WERI-Rb-1 (cell line): Measurements from ENCODE around the gene TNFRSF19.
A peak's percentile ranks its signal among the peaks of the same experiment; 100 is the strongest.

ENCODE experiments used
- DNase-seq: peaks from one replicate; pipeline ENCODE4 v3.0.0-alpha.2; 2020
- H3K27ac ChIP-seq: fragments of 250-450 bp; sonication (Bioruptor Pico); 2 replicates; pipeline ENCODE4 v1.5.1; 2020; ENCODE audit warnings: mild to moderate bottlenecking, moderate library complexity
- H3K27me3 ChIP-seq: fragments of 250-450 bp; sonication (Bioruptor Pico); 2 replicates; pipeline ENCODE4 v1.5.1; 2021; ENCODE audit warnings: mild to moderate bottlenecking, low read depth, moderate library complexity; ENCODE audit not compliant: insufficient read depth, severe bottlenecking
- H3K36me3 ChIP-seq: fragments of 250-450 bp; sonication (Bioruptor Pico); 2 replicates; pipeline ENCODE4 v1.5.1; 2020; ENCODE audit warnings: mild to moderate bottlenecking, moderate library complexity
- H3K4me3 ChIP-seq: 2 replicates; pipeline ENCODE4 v1.5.1; 2011; ENCODE audit warnings: low read depth, mild to moderate bottlenecking, control low read depth, low read length
- H3K9me3 ChIP-seq: fragments of 250-450 bp; sonication (Bioruptor Pico); 2 replicates; pipeline ENCODE4 v1.5.1; 2021; ENCODE audit warnings: mild to moderate bottlenecking, moderate library complexity; ENCODE audit not compliant: severe bottlenecking
- TF ChIP-seq, protein P1 (sequence below): IDR thresholded peaks from 2 replicates; pipeline ENCODE4 v1.5.1; 2011; ENCODE audit warnings: low read depth, mild to moderate bottlenecking, control low read depth, inconsistent platforms, low read length

The TNFRSF19 gene

DNA sequence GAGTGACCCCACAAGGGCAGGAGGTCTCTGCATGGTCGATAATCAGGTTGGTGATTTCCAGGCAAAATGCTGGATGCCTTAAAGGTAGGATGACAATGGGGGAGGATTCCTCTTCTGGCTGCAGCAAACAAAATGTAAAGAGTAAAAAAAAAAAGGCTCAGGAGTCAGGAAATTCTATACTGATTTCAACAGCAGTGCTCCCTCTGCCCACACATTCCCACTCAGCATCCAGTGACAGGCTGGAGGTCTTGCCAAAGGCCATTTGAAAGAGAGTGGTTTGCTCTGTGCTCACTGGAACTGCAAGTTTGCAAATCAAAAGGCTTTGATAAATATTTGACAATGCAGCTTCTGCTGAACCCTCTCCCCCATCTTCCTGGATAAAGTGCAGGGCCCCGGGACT lies 135.4 kb downstream of the TNFRSF19 start:
- Histone ChIP-seq H3K27me3 (no peaks in the 10 kb centered on the region), H3K36me3 (no peaks in the 10 kb centered on the region), H3K4me3 (no peak overlapping the region), H3K9me3 (no peaks in the 10 kb centered on the region), H3K27ac (no peak overlapping the region)
- no peak for DNase-seq
- TF ChIP-seq, protein P1, sequence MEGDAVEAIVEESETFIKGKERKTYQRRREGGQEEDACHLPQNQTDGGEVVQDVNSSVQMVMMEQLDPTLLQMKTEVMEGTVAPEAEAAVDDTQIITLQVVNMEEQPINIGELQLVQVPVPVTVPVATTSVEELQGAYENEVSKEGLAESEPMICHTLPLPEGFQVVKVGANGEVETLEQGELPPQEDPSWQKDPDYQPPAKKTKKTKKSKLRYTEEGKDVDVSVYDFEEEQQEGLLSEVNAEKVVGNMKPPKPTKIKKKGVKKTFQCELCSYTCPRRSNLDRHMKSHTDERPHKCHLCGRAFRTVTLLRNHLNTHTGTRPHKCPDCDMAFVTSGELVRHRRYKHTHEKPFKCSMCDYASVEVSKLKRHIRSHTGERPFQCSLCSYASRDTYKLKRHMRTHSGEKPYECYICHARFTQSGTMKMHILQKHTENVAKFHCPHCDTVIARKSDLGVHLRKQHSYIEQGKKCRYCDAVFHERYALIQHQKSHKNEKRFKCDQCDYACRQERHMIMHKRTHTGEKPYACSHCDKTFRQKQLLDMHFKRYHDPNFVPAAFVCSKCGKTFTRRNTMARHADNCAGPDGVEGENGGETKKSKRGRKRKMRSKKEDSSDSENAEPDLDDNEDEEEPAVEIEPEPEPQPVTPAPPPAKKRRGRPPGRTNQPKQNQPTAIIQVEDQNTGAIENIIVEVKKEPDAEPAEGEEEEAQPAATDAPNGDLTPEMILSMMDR, result no peak

- TF ChIP-seq, protein P1, result peak; percentile 52; the same call in 1 of the 2 replicates
- Histone ChIP-seq H3K9me3 (peaks cover 3% of the 10 kb centered on the region), H3K4me3 (no peak overlapping the region), H3K27ac (no peak overlapping the region), H3K27me3 (no peaks in the 10 kb centered on the region), H3K36me3 (no peaks in the 10 kb centered on the region)
- DNase-seq, result peak; percentile 50
Observed at GRCh38 chr13:23707674-23708073, 137.5 kb downstream of the TNFRSF19 start.

DNA sequence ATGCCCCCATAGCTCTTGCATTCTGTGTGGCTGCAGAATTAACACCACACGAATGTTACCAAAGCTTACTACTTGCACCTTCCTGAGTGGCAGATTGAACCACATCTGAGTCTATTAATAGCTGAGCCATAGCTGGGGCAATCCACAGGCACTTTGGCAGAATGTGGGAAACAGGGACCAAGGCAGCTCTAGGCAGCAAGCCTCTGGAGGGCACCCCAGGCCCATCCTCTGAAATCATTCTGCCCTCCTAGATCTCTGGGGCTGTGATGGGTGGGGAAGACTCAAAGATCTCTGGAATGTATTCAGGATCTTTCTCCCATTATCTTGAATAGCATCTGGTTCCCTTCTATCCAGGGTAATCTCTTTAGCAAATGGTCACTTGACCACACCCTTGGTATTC lies 139.3 kb downstream of the TNFRSF19 start:
- Histone ChIP-seq H3K9me3 (peaks cover 3% of the 10 kb centered on the region), H3K36me3 (no peaks in the 10 kb centered on the region), H3K27me3 (no peaks in the 10 kb centered on the region), H3K4me3 (no peak overlapping the region), H3K27ac (no peak overlapping the region)
- TF ChIP-seq, protein P1, result peak; percentile 37; the same call in 1 of the 2 replicates
- DNase-seq, result no peak

DNA sequence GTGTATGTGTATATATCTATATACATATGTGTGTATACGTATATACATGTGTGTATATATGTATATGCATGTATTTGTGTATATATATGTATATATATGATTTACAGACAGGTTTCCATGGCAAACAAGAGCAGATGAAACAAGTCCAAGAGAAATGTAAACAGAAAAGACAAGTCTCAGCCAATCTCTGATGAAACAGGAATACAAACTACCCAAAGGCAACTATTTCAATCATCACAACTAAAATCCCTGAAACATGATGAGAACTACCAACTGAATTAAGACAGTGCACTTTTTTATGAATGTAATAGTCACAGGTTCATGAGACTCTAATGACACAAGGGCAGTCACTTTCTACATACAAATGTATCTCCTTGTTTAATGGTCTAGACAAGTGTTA lies 140.2 kb downstream of the TNFRSF19 start:
- H3K4me3 ChIP-seq, result no peak overlapping the region
- no peak overlapping the region for H3K27ac ChIP-seq
- no peaks in the 10 kb centered on the region for H3K27me3 ChIP-seq
- H3K9me3 ChIP-seq, result peaks cover 6% of the 10 kb centered on the region
- H3K36me3 ChIP-seq, result no peaks in the 10 kb centered on the region
- TF ChIP-seq, protein P1, result no peak
- DNase-seq, result no peak

DNA sequence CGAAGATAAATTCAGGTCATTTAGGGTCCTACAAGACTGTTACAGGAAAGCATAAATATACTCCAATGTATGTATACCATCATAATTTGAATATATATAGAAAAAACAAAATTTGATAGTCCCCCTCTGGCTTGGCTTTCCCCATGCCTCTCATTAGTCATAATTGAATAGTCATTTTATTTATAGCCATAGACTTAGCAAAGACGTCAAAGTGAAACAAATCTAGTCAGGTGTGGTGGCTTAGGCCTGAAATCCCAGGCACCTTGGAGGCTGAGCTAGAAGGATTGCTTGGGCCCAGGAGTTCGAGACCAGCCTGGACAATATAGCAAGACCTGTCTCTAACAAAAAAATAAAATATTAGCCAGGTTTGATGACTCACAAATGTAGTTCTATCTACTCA lies 141.1 kb downstream of the TNFRSF19 start:
- DNase-seq, result no peak
- TF ChIP-seq, protein P1, result no peak
- Histone ChIP-seq H3K27me3 (no peaks in the 10 kb centered on the region), H3K36me3 (no peaks in the 10 kb centered on the region), H3K9me3 (peaks cover 6% of the 10 kb centered on the region), H3K27ac (no peak overlapping the region), H3K4me3 (no peak overlapping the region)

GRCh38 chr13:23714672-23715071 lies 144.5 kb downstream of the TNFRSF19 start:
- TF ChIP-seq, protein P1, result no peak
- no peak overlapping the region for H3K27ac ChIP-seq
- no peak overlapping the region for H3K4me3 ChIP-seq
- no peaks in the 10 kb centered on the region for H3K36me3 ChIP-seq
- H3K27me3 ChIP-seq, result no peaks in the 10 kb centered on the region
- peaks cover 6% of the 10 kb centered on the region for H3K9me3 ChIP-seq
- no peak for DNase-seq
